Keratinocyte (primary cell): ENCODE data around the gene MYT1. TPM values are rescaled to one million over a fixed set of nuclear protein-coding genes. Genes with fewer than 3 reads are reported as not detected.

ENCODE experiments used
- DNase-seq: peaks from one replicate; pipeline ENCODE4 v3.0.0-alpha.2; 2011; ENCODE audit warnings: low read depth, missing footprints, low spot score
- FAIRE-seq: peaks from 2 replicates; lab custom pipeline; 2011; peaks lifted over from hg19 to GRCh38; lab: Jason Lieb, UNC
- H2AFZ ChIP-seq: 2 replicates; pipeline ENCODE4 v1.6.0; 2012; ENCODE audit warnings: low read length, control low read depth, inconsistent platforms; ENCODE audit not compliant: control insufficient read depth
- H3K27ac ChIP-seq: 2 replicates; pipeline ENCODE4 v1.5.1; 2011; ENCODE audit warnings: low read length; ENCODE audit not compliant: control insufficient read depth, insufficient read depth
- H3K27me3 ChIP-seq: 3 replicates; pipeline ENCODE4 v1.6.0; 2011; ENCODE audit warnings: low read length; ENCODE audit not compliant: control insufficient read depth, insufficient read depth; ENCODE audit errors: extremely low read depth
- H3K36me3 ChIP-seq, 2 experiments: 2 replicates in 1 of 2; 3 replicates in 1 of 2; pipeline ENCODE4 v1.5.1; 2011; ENCODE audit warnings: low read length in 2 of 2, mild to moderate bottlenecking in 1 of 2; ENCODE audit not compliant: control insufficient read depth in 2 of 2, insufficient read depth in 2 of 2; ENCODE audit errors: extremely low read depth in 1 of 2
- H3K4me1 ChIP-seq: 3 replicates; pipeline ENCODE4 v1.5.1; 2011; ENCODE audit warnings: low read length; ENCODE audit not compliant: control insufficient read depth, insufficient read depth; ENCODE audit errors: extremely low read depth
- H3K4me2 ChIP-seq: 3 replicates; pipeline ENCODE4 v1.6.0; 2011; ENCODE audit warnings: low read depth, low read length; ENCODE audit not compliant: control insufficient read depth, insufficient read depth; ENCODE audit errors: extremely low read depth
- H3K4me3 ChIP-seq, 3 experiments: fragments of 200-600 bp in 1 of 3; sonication (generic) in 1 of 3; 2 replicates in 2 of 3; 3 replicates in 1 of 3; pipeline ENCODE4 v1.5.1; 2011 to 2016; ENCODE audit warnings: low read length in 3 of 3, mild to moderate bottlenecking in 3 of 3, control low read depth in 2 of 3, inconsistent platforms in 1 of 3, low read depth in 1 of 3, mixed read lengths in 1 of 3, mixed run types in 1 of 3, moderate library complexity in 1 of 3; ENCODE audit not compliant: control insufficient read depth in 2 of 3, insufficient read depth in 2 of 3; ENCODE audit errors: extremely low read depth in 1 of 3
- H3K79me2 ChIP-seq: 2 replicates; pipeline ENCODE4 v1.6.0; 2012; ENCODE audit warnings: low read length; ENCODE audit not compliant: control insufficient read depth, insufficient read depth
- H3K9ac ChIP-seq: 3 replicates; pipeline ENCODE4 v1.6.0; 2011; ENCODE audit warnings: low read length; ENCODE audit not compliant: control insufficient read depth, insufficient read depth; ENCODE audit errors: extremely low read depth
- H3K9me1 ChIP-seq: 3 replicates; pipeline ENCODE4 v1.6.0; 2011; ENCODE audit warnings: low read length; ENCODE audit not compliant: control insufficient read depth, insufficient read depth; ENCODE audit errors: extremely low read depth
- H3K9me3 ChIP-seq: 2 replicates; pipeline ENCODE4 v1.5.1; 2012; ENCODE audit warnings: low read depth, low read length; ENCODE audit not compliant: control insufficient read depth
- H4K20me1 ChIP-seq: 3 replicates; pipeline ENCODE4 v1.6.0; 2011; ENCODE audit warnings: low read length; ENCODE audit not compliant: control insufficient read depth, insufficient read depth; ENCODE audit errors: extremely low read depth
- CTCF ChIP-seq, 3 experiments: IDR thresholded peaks in 1 of 3; conservative IDR thresholded peaks in 1 of 3; optimal IDR thresholded peaks in 1 of 3; 2 replicates in 2 of 3; 3 replicates in 1 of 3; pipeline versions ENCODE3 to v1.5.1; 2011; ENCODE audit warnings: low read length in 3 of 3, mild to moderate bottlenecking in 3 of 3, moderate library complexity in 2 of 3, control low read depth in 1 of 3, inconsistent platforms in 1 of 3; ENCODE audit not compliant: insufficient read depth in 2 of 3; ENCODE audit errors: extremely low read depth in 1 of 3
- EZH2 ChIP-seq: IDR thresholded peaks from one replicate; pipeline ENCODE4 v1.6.1; 2012; ENCODE audit warnings: inconsistent platforms, mild to moderate bottlenecking, low read length, moderate library complexity
- dilution Hi-C: fragments of 300-500 bp; cut with MboI; formaldehyde crosslinking; loops from one replicate; pipeline ENCODE4 v1.7.0; 2020; ENCODE audit warnings: low sequenced_read_pairs; ENCODE audit not compliant: extremely low pct_ligation_motif_present
- polyA plus RNA-seq, 5 experiments: library from polyadenylated mRNA; depleted of rRNA in 3 of 5; stranded (reverse) in 3 of 5; stranded (forward) in 1 of 5; unstranded in 1 of 5; fragments of >200 nt; gene quantifications; 1 replicate in 1 of 5; 2 replicates in 3 of 5; 3 replicates in 1 of 5; pipeline versions ENCODE4 v1.2.1 to v1.2.3, GENCODE V29; 2011 to 2012; ENCODE audit warnings: missing spikeins in 2 of 5, low read depth in 1 of 5, low replicate concordance in 1 of 5

The MYT1 gene
- polyA plus RNA-seq, 1 donor (not counting 4 experiments of a cell fraction or from before 2014, with no cell fraction given), result not detected

GRCh38 chr20:64156136-64156885 is 7.9 kb upstream of the MYT1 start:
- FAIRE-seq (no peak), DNase-seq (no peak)
- Histone ChIP-seq H3K4me1 (peaks cover 13% of the 10 kb centered on the region), H3K27ac (no peak overlapping the region), H3K36me3 (no peaks in the 10 kb centered on the region), H3K79me2 (no peaks in the 10 kb centered on the region), H3K9me1 (no peaks in the 10 kb centered on the region), H3K9ac (no peak overlapping the region), H3K4me3 (no peak overlapping the region), H4K20me1 (no peaks in the 10 kb centered on the region), H3K9me3 (no peaks in the 10 kb centered on the region), H3K27me3 (peaks cover 19% of the 10 kb centered on the region), H2AFZ (no peak overlapping the region), H3K4me2 (no peak overlapping the region)
- dilution Hi-C loops, result no loop called here
- TF ChIP-seq CTCF (optimal IDR thresholded peaks at IDR 0.05 in 1 of 3, IDR thresholded peaks at IDR 0.05 in 1 of 3, conservative IDR thresholded peaks at IDR 0.05 in 1 of 3; ENCODE audit: extremely low read depth in 1 of 3, insufficient read depth in 2 of 3, low read length in 3 of 3), result no peak
- TF ChIP-seq EZH2, result no peak

GRCh38 chr20:64156886-64157875 is 7.1 kb upstream of the MYT1 start:
- H3K9ac ChIP-seq, result no peak overlapping the region
- no peaks in the 10 kb centered on the region for H3K36me3 ChIP-seq
- TF ChIP-seq EZH2, result no peak
- no peak for TF ChIP-seq CTCF (optimal IDR thresholded peaks at IDR 0.05 in 1 of 3, IDR thresholded peaks at IDR 0.05 in 1 of 3, conservative IDR thresholded peaks at IDR 0.05 in 1 of 3; ENCODE audit: extremely low read depth in 1 of 3, insufficient read depth in 2 of 3, low read length in 3 of 3)
- no peaks in the 10 kb centered on the region for H3K79me2 ChIP-seq
- dilution Hi-C loops, result no loop called here
- H3K4me2 ChIP-seq, result no peak overlapping the region
- H3K9me1 ChIP-seq, result no peaks in the 10 kb centered on the region
- no peak overlapping the region for H3K4me3 ChIP-seq
- FAIRE-seq, result no peak
- H3K9me3 ChIP-seq, result no peaks in the 10 kb centered on the region
- no peak overlapping the region for H2AFZ ChIP-seq
- peaks cover 26% of the 10 kb centered on the region for H3K27me3 ChIP-seq
- H3K27ac ChIP-seq, result no peak overlapping the region
- DNase-seq, result no peak
- H4K20me1 ChIP-seq, result no peaks in the 10 kb centered on the region
- peaks cover 6% of the 10 kb centered on the region for H3K4me1 ChIP-seq
